GM19099 (cell line): ENCODE data around the gene ALDH1L1.

ENCODE experiments used
- POLR2A ChIP-seq: IDR thresholded peaks from 3 replicates; pipeline ENCODE4 v1.6.1; 2011; ENCODE audit warnings: low read depth; ENCODE audit not compliant: insufficient read length; ENCODE audit errors: extremely low read depth

ALDH1L1 gene

DNA sequence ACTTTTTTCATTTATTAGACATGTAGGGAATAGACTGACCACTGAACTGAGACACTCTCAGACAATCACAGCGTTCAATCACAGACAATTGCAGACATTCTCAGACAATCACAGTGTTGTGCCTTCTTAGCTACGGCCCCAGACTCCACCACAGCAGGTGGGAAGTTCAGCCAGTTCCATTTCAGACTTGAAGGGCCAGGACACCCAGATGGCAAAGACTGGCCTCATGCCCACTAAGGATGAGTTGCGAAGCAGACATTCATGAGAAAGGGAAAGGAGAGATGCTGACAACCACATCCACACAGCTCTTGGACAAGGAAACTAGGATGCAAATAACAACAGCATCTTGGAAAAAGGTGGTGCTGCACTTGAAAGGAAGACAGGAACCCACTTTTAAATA lies 21.9 kb upstream of the ALDH1L1 start:
- no peak for TF ChIP-seq POLR2A

DNA sequence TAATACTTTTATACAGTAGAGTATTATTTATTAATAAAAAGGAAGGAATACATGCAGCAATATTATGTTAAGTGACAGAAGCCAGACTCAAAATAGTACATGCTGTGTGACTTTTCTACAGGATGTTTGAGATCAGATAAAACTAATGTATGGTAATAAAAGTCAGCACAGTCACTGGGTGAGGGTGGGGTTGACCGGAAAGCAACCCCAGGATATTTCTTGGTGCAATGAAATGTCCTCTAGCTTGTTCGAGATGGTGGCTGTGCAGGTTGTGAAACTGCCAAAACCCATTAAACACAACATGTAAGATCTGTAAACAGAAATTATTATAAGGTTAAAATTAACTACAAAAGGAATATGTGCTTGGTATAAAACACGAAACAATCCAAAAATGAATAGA lies 20.8 kb upstream of the ALDH1L1 start:
- TF ChIP-seq POLR2A = no peak

DNA sequence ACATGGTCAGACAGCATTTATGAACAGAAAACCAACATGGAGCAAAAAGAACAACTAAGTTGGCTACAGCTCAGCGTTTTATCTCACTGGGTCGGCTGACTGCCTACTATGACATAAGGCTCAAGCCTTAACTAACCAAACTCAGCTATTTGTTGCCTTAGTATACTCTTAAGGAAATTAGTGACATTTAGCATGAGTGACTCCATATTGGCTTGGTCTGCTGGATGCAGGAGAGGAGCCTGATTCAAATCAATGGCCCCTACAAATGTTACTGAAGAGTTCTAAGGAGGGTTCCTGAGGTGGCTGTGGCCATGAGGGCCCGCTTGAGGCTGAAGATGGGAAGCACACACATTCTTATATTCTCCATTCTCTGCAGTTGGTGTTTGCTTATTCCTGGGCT lies 20.1 kb upstream of the ALDH1L1 start:
- TF ChIP-seq POLR2A = no peak

DNA sequence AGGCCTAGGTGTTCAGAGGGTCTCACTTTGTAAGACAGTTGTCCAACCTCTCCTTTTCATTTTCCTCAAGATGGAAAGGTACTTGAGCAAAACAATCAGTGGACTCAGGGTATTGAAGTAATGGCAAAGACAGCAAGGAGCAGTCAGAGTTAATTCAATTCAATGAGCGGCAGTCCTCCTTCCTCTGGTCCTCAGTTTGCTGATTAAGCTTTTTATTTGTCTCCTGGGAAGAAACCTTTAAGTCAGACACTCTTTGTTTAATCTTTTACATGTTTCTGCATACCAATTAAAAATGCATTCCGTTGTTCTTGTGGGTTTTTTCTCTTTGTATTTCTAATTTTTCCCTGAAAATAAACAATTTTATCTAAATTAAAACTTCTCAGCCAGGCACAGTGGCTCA lies 18.9 kb upstream of the ALDH1L1 start:
- no peak for TF ChIP-seq POLR2A

DNA sequence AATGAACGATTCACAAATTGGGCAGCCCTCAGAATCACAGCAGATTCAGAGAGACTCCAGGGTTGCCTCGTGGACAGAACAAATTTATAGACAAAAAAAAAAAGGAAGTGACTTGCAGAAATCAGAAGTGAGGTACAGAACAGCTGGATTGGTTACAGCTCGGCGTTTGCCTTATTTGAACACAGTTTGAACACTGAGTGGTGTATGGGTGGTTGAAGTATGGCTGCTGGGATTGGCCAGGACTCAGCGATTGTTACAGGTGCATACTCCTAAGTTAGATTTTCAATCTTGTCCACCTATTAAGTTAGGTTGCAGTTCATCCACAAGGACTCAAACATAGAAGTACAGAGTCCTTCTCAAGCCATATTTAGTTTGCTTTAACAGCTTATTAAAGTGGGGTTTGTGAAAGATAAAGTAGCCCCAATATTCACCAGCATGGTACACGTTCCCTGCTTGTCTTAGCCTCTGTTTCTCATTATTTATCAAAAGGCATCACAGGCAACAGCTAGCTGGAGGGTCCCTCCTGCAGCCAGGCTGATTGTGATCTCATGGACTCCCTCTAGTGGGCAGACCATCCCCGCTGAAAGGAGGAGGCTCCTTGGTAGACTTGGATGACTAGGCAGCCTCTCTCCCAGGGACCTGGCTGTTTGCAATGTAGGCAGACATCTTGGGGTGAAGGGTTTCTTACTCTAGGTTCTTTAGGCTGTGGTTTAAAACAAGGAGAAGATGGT lies 17.6 kb upstream of the ALDH1L1 start:
- TF ChIP-seq POLR2A = no peak

DNA sequence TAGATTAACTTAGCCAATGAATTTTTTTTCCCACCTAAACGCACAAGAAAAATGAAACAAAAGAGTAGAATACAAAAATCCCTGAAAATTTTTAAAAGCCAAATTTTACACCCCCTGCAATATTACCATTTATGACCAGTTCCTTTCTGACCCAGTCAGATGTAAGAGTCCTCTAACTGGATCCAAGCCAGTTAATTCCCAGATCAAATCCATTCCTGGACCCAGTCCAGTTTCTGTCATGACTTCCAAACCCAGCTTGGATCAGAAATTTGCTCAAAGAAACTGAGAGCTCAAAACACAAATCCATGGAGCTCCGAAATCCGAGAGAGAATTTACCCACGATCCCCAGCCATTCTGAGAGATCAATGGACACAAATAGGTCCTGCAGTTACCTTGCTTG lies 17.0 kb upstream of the ALDH1L1 start:
- no peak for TF ChIP-seq POLR2A

DNA sequence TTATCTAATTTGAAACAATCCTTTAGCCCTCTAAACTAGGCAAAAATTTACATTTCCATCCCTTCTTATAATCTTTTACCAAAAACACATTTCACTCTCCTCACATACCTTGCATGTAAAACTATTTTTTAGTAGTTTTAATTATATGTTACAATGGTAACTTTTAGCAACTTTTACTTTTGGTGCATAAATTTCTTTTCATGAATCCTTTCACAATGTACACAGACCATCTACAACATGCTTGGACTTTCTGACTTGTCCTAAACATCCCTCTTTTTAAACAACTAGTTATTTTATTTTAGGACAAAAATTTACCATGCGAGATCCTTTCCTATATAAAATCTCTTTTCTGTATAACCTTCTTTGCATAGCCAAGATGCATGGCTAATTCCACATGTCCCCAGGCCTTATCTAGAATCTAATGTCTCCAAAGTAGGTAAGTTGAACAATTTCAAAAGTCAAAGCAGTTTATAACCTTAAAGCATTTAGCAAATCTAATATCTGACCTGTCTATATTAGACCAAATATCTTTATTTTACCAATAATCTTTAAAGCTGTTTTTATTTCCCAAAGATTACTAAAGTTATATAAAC lies 14.4 kb upstream of the ALDH1L1 start:
- no peak for TF ChIP-seq POLR2A

DNA sequence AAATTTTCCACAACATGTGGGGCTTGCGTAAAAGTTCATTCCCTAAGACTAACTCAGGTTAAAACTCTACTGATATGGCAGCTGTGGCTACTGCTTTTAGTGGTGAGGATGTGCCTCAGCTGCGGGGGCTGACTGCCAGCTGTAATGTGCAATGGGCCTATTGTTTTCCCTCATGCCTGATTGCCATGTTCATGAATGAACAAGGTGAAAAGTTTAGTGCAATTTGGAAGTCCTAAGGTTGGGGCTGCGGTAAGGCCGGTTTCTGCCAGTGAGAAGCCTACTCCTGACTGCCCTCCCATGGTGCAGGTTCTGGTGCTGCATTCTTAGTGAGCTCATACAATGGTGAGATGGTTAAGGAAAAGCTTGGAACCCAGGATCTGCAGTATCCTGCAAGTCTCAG lies 10.9 kb upstream of the ALDH1L1 start:
- TF ChIP-seq POLR2A = no peak

DNA sequence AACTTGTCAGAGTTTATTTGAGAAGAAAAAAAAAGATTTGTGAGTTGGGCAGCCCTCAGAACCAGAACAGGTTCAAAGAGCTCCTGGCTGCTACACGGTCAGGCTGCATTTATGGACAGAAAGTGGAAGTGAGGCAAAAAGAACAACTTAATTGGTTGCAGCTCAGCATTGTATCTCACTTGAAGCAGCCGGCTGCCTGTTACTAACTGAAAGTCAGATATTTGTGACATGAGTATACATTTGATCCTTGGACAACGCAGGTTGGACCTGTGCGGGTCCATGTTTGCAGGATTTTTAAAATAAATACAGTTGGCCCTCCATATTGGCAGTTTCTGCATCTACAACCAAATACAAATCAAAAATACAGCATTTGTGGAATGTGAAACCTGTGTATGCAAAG lies 7.5 kb upstream of the ALDH1L1 start:
- TF ChIP-seq POLR2A = no peak

DNA sequence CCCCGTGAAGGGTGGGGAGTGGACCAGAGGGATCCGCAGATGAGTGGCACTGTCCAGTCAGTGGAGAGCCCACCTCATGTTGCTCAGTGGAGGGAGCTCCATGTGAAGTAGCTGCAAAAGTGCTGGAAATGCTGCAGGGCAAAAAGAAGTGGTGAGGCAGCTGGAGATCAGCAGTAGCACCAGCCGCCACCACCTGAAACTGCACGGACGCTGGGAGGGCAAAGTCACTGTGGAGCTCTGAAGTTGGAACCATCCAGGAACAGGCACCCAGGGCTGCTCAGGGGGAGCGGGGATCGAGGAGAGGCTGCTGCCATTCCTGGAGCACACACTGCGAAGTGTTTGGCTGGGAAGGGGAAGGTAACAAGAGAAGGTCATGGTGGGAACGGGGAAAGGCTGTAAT lies 6.4 kb upstream of the ALDH1L1 start:
- no peak for TF ChIP-seq POLR2A

DNA sequence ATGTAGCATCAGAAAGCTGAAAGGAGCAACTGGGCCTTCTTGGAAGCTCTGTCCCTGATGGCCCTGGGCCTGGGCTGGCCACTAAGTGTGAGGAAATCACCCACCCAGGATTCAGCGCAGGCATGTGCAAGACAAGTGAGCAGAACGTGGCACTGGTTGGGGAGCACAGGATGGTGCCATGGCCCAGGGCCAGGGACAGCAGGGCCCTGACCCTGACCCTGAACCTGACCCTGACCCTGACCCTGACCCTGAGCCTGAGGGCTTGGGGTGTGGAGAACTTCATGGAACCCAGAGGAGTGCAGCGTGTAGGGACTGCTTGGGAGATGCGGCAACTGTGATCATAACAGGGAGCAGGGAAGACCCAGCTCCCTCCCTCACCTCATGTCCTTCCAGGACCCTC lies 5.9 kb upstream of the ALDH1L1 start:
- no peak for TF ChIP-seq POLR2A

DNA sequence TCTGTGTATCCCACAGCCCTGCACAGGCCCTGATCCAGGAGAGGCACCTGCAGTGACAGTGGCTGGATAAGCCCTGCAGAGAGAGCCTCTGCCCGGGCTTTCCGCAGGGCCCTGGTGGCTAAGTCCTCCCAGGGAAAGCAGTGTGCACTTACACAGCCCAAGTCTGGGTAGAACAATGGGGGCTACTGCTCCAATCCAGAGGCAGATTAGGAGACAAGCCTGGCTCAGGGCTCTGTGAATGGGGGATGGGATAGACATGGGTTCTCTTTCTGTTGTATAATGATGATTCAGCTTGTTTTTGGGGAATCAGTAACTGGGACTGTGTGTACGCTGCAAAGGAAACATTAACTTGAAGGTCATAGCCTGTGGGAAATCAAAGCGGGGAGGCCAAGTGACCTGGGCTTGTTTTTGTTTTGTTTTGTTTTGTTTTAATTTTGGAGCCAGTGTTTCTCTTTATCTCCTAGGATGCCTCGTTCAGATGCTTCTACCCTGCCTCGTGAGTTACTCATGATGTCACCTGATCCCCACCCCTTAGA lies 4.1 kb upstream of the ALDH1L1 start:
- TF ChIP-seq POLR2A = no peak

DNA sequence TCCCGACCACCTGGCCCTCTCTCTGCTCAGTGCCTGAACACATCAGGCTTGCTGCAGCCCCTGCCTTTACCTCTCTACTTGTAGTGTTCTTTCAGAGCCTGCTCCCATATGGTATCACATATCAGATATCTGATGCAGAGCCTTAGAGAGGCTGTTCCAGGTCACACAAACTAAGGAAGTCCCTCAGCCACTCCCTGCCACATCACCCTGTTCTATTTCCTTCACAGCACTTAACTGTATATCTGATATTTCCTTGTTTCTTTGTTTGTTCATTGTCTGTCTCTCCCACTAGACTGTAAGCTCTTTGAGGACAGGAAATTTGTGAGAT lies 976 bp upstream of the ALDH1L1 start:
- no peak for TF ChIP-seq POLR2A

DNA sequence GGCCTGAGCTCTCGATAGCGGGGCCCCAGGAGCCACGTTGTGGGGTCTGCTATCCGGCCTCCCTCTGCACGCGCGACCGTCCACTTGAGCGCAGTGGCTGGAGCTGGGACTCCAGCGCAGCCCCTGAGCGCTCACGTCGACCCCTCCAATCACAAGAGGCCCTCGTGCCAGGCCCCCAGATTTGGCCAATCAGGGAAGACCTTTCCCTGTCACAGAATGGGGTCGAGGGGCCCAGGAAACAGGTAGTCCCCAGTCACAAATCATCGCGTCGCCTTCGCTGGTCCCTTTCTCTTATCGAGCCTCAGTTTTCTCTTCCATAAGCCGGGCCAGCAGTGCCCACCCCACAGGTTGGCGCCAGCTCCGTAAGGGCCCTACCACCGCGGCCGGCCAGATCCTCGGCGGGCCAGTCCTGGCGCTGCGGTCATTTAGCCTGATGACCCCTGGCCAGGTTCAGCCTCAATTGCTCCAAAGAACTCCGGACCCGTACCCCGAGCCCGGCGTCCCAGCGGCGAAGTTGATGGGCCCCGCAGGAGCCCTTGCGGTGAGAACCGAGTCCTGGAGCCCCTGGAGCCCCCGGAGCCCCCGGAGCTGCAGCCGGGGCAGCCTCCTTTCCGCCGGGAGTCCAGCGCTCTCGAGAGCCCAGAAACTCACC lies 435 bp downstream of the ALDH1L1 start:
- no peak for TF ChIP-seq POLR2A

DNA sequence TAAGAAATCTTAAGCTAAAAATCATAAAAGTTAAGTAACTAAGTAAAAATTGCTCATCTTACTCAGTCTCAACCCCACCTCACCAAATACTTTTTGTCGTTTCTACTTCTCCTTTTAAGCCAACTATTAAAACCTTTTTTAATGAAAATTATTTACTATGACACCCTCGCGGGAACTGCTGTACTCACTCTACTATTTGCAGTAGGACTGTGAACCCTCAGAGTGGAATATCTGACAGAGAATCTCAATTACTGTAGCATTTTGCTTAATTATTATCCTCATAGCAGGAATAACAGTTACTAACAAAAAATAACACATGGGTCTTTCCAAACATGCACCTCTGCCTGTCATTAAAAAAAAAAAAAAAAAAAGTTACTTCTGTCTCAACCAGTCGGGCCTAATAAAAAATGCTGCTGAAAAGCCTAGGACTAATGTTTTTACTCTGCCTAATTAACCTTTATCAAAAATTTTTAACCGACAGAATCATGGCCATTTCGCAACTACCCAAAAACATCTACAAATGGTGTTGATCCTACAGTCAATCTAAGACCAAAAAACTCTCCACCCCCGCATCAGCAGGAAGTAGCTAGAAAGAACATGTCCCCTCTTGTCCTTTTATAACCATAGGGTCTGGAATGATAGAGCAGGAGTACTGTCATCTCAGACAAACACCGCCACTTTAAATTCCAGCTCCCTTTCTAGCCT lies 10.2 kb downstream of the ALDH1L1 start:
- no peak for TF ChIP-seq POLR2A

DNA sequence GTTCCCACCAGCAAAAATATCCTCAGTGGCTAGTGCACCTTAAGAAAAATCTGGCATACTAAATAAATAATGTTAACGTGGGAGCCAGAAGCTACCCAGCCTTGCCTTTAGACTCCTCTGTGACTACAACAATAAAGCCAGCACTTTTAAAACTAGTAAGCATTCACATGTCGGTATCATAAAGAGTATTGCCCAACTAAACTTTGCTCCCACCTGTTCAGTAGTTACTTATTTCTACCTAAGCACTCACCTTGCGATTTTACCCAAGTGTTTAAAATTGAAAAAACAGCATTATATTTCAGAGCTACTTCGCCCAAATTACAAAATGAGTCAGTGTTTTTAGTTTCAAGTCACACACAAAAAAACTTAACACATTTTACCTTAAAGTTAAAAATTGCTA lies 12.8 kb downstream of the ALDH1L1 start:
- TF ChIP-seq POLR2A = no peak
